HepG2 (cell line): Measurements from ENCODE around the gene NRN1L. TPM values are rescaled to one million over a fixed set of nuclear protein-coding genes. Genes with fewer than 3 reads are reported as not detected.

Experiments used
- ATAC-seq: fragments of 200-7000 bp; cut with Tn5 transposase; 3 replicates; pipeline ENCODE4 v1.9.1; 2020; ENCODE audit warnings: mild to moderate bottlenecking, moderate library complexity
- BruUV-seq: library from RNA; stranded (reverse); fragments of 400-500 nt; replicated peaks from 2 replicates; lab custom pipeline; 2021; lab: Mats Ljungman, UMichigan
- CTCF ChIA-PET: fragments of 300-600 bp; formaldehyde crosslinking; extraction: SDS; loops from one replicate; lab custom pipeline; 2021; ENCODE audit warnings: low total read pairs, inconsistent platforms, low intra/inter-chr PET ratio; lab: Yijun Ruan, JAX
- POLR2A ChIA-PET: fragments of 350-600 bp; sonication (Branson Sonifier 250); formaldehyde crosslinking; loops from one replicate; lab custom pipeline; 2020; ENCODE audit warnings: antibody characterized with exemption, inconsistent platforms; lab: Yijun Ruan, JAX
- DNase-seq: peaks from one replicate; pipeline ENCODE4 v3.0.0-alpha.2; 2015; ENCODE audit warnings: low spot score
- FAIRE-seq: peaks from 3 replicates; lab custom pipeline; 2011; peaks lifted over from hg19 to GRCh38; lab: Jason Lieb, UNC
- H2AFZ ChIP-seq: one replicate; pipeline ENCODE4 v1.6.1; 2011; ENCODE audit warnings: low read length, inconsistent platforms
- H3K27ac ChIP-seq: fragments of 300-600 bp; 3 replicates; pipeline ENCODE4 v1.8.0; 2011; ENCODE audit warnings: mixed run types, mild to moderate bottlenecking, mixed read lengths, low read length, inconsistent platforms; ENCODE audit not compliant: insufficient read depth; ENCODE audit errors: extremely low read length
- H3K27me3 ChIP-seq, 2 experiments: fragments of 200-600 bp in 1 of 2; 2 replicates in 1 of 2; 3 replicates in 1 of 2; pipeline versions ENCODE4 v1.6.0 to v1.8.0; 2011; ENCODE audit warnings: low read length in 2 of 2, mild to moderate bottlenecking in 2 of 2, moderate library complexity in 2 of 2, inconsistent platforms in 1 of 2; ENCODE audit not compliant: insufficient read depth in 2 of 2, control insufficient read depth in 1 of 2
- H3K36me3 ChIP-seq, 2 experiments: fragments of 200-600 bp in 1 of 2; replicated peaks in 1 of 2; 2 replicates in 1 of 2; 3 replicates in 1 of 2; pipeline versions ENCODE4 v1.5.1 to v1.8.0; 2011; ENCODE audit warnings: low read length in 2 of 2, inconsistent platforms in 1 of 2; ENCODE audit not compliant: insufficient read depth in 2 of 2, control insufficient read depth in 1 of 2
- H3K4me1 ChIP-seq: 2 replicates; pipeline ENCODE4 v1.5.1; 2012; ENCODE audit warnings: low read length, inconsistent platforms; ENCODE audit not compliant: insufficient read depth
- H3K4me2 ChIP-seq: 2 replicates; pipeline ENCODE4 v1.6.0; 2011; ENCODE audit warnings: low read depth, low read length, inconsistent platforms
- H3K4me3 ChIP-seq, 3 experiments: fragments of 200-600 bp in 1 of 3; sonication (generic), shearing (Covaris generic) in 1 of 3; replicated peaks in 1 of 3; 2 replicates each; pipeline ENCODE4 v1.5.1; 2011 to 2016; ENCODE audit warnings: low read length in 3 of 3, inconsistent platforms in 2 of 3, low read depth in 2 of 3, mild to moderate bottlenecking in 2 of 3, control low read depth in 1 of 3, mixed read lengths in 1 of 3; ENCODE audit not compliant: insufficient read depth in 1 of 3
- H3K79me2 ChIP-seq: one replicate; pipeline ENCODE4 v1.6.1; 2011; ENCODE audit warnings: low read length, inconsistent platforms; ENCODE audit not compliant: insufficient read depth
- H3K9ac ChIP-seq: 2 replicates; pipeline ENCODE4 v1.6.0; 2011; ENCODE audit warnings: mild to moderate bottlenecking, low read depth, low read length, inconsistent platforms; ENCODE audit not compliant: insufficient read depth
- H3K9me3 ChIP-seq: 2 replicates; pipeline ENCODE4 v1.5.1; 2012; ENCODE audit warnings: mild to moderate bottlenecking, low read length
- H4K20me1 ChIP-seq: 2 replicates; pipeline ENCODE4 v1.6.0; 2011; ENCODE audit warnings: inconsistent platforms, mild to moderate bottlenecking, low read length, moderate library complexity; ENCODE audit not compliant: insufficient read depth
- NR0B2 ChIP-seq: sonication (generic); formaldehyde crosslinking; IDR thresholded peaks from 2 replicates; pipeline ENCODE4 v1.4.0; 2020; ENCODE audit warnings: mild to moderate bottlenecking, missing genetic modification reagents
- THRA ChIP-seq: sonication (generic); formaldehyde crosslinking; IDR thresholded peaks from 2 replicates; pipeline ENCODE4 v1.4.0; 2020; ENCODE audit warnings: missing genetic modification reagents, borderline replicate concordance
- ZBTB3 ChIP-seq: sonication (generic); formaldehyde crosslinking; IDR thresholded peaks from 2 replicates; pipeline ENCODE4 v1.4.0; 2020; ENCODE audit warnings: low read depth, mild to moderate bottlenecking, moderate library complexity, missing genetic modification reagents, borderline replicate concordance
- ZBTB38 ChIP-seq: sonication (generic); formaldehyde crosslinking; IDR thresholded peaks from 2 replicates; pipeline ENCODE4 v1.5.1; 2020; ENCODE audit warnings: mild to moderate bottlenecking, missing genetic modification reagents
- ZNF207 ChIP-seq: fragments of 450-650 bp; IDR thresholded peaks from 2 replicates; pipeline ENCODE4 v1.6.1; 2016; ENCODE audit warnings: antibody characterized with exemption, borderline replicate concordance
- ZNF460 ChIP-seq: sonication (generic); formaldehyde crosslinking; IDR thresholded peaks from 2 replicates; pipeline ENCODE4 v1.5.1; 2020; ENCODE audit warnings: missing genetic modification reagents, mild to moderate bottlenecking, borderline replicate concordance
- ZNF878 ChIP-seq: sonication (generic); formaldehyde crosslinking; IDR thresholded peaks from 2 replicates; pipeline ENCODE4 v1.8.1; 2023; ENCODE audit warnings: mild to moderate bottlenecking, missing genetic modification reagents, moderate library complexity
- WGBS: methylation state at CpG from one replicate; pipeline ENCODE4 v1.1.6; 2017; ENCODE audit warnings: low lambda C conversion rate; 5-methylcytosine and 5-hydroxymethylcytosine counted together
- in situ Hi-C: cut with HindIII; loops from 2 replicates; pipeline ENCODE4 v1.10.0; 2017; ENCODE audit warnings: low pct_unique_long_range_greater_than_20kb; ENCODE audit not compliant: extremely low pct_ligation_motif_present
- intact Hi-C: fragments of 100-400 bp; cut with micrococcal nuclease; formaldehyde crosslinking; loops from one replicate; pipeline ENCODE4 v1.10.0; 2022; ENCODE audit not compliant: unreplicated experiment
- polyA plus RNA-seq, 8 experiments: library from polyadenylated mRNA; depleted of rRNA in 3 of 8; stranded (reverse) in 7 of 8; unstranded in 1 of 8; fragments of >200 nt; fragmentation: Illumina TruSeq in 4 of 8; extraction: Trizol in 4 of 8; gene quantifications; 2 replicates each; pipeline versions ENCODE4 v1.2.1 to v1.2.3, GENCODE V29; 2011 to 2016; ENCODE audit warnings: low read depth in 4 of 8, missing spikeins in 1 of 8, mixed read lengths in 1 of 8; ENCODE audit not compliant: insufficient read depth in 1 of 8
- total RNA-seq, 5 experiments: library from RNA; depleted of rRNA; stranded (reverse); fragments of >200 nt; fragmentation: Illumina TruSeq; extraction: Trizol; gene quantifications; 2 replicates each; pipeline ENCODE4 v1.2.3, GENCODE V29; 2016; ENCODE audit warnings: low read depth in 1 of 5
- TF ChIP-seq, protein P1 (sequence below): fragments of 450-650 bp; IDR thresholded peaks from 2 replicates; pipeline ENCODE4 v1.6.1; 2017; ENCODE audit warnings: mild to moderate bottlenecking

NRN1L gene
- total and polyA plus RNA-seq, 2 of the 13 experiments (the other 11 are each of a cell fraction or from before 2014, with no cell fraction given): 0.53 to 1.2 TPM

- TF ChIP-seq THRA (CRISPR knock-in tag): no peak
- no peak for TF ChIP-seq ZNF207
- TF ChIP-seq, protein P1, sequence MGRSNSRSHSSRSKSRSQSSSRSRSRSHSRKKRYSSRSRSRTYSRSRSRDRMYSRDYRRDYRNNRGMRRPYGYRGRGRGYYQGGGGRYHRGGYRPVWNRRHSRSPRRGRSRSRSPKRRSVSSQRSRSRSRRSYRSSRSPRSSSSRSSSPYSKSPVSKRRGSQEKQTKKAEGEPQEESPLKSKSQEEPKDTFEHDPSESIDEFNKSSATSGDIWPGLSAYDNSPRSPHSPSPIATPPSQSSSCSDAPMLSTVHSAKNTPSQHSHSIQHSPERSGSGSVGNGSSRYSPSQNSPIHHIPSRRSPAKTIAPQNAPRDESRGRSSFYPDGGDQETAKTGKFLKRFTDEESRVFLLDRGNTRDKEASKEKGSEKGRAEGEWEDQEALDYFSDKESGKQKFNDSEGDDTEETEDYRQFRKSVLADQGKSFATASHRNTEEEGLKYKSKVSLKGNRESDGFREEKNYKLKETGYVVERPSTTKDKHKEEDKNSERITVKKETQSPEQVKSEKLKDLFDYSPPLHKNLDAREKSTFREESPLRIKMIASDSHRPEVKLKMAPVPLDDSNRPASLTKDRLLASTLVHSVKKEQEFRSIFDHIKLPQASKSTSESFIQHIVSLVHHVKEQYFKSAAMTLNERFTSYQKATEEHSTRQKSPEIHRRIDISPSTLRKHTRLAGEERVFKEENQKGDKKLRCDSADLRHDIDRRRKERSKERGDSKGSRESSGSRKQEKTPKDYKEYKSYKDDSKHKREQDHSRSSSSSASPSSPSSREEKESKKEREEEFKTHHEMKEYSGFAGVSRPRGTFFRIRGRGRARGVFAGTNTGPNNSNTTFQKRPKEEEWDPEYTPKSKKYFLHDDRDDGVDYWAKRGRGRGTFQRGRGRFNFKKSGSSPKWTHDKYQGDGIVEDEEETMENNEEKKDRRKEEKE: no peak
- TF ChIP-seq ZNF878 (CRISPR knock-in tag): 0 out of 2 replicates have a peak, but pooled peaks have one; percentile 23
- no peak for TF ChIP-seq NR0B2
- TF ChIP-seq ZNF460 (CRISPR knock-in tag): 0 out of 2 replicates have a peak, but pooled peaks have one; percentile 13
Measured at GRCh38 chr16:67853670-67854069, 31.0 kb upstream of the NRN1L start (continued).

DNA sequence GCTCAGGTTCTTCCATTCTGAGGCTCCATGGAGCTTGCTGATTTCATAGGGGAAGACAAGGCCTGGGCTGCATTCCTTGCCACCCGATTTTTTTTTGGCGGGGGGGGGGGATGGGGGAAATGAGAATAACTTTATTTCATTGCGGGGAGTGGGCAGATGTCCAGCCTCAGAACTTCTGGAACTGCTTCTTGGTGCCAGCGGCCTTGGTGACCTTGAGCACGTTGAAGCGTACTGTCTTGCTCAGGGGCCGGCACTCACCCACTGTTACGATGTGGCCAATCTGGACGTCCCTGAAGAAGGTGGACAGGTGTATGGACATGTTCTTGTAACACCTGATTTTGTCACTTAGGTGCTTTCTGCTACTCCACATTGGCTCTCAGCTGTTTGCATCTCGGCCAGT lies 28.9 kb upstream of the NRN1L start:
- no peaks in the 10 kb centered on the region for H3K27me3 ChIP-seq
- H2AFZ ChIP-seq: no peak overlapping the region
- ATAC-seq (no peak), FAIRE-seq (no peak)
- no TSS peak for BruUV-seq
- no peak overlapping the region; the same call in 1 of the 2 replicates for H3K9ac ChIP-seq
- peaks cover 61% of the 10 kb centered on the region for H4K20me1 ChIP-seq
- ChIA-PET POLR2A (interaction anchor here (0.6 to 3.3 kb wide), 3 partner anchors 9 to 235 kb away, joined by 3 to 15 read pairs (median 7); partner anchors contain the start of gene NUTF2), CTCF (no interaction called here)
- no peak overlapping the region for H3K4me2 ChIP-seq
- peaks cover 90% of the 10 kb centered on the region for H3K79me2 ChIP-seq
- in situ Hi-C loops: no loop called here
- TF ChIP-seq ZBTB38 (CRISPR knock-in tag): 0 out of 2 replicates have a peak, but pooled peaks have one; percentile 32
- TF ChIP-seq ZBTB3 (CRISPR knock-in tag): no peak
- TF ChIP-seq, all 625 proteins: peak for 1
- Histone ChIP-seq H3K9me3 (no peaks in the 10 kb centered on the region), H3K36me3 (peaks cover 4 to 20% of the 10 kb centered on the region in 2 experiments; a peak in 4 of 5 replicates), H3K27ac (peak overlapping the region; percentile 20), H3K4me1 (peaks cover 64% of the 10 kb centered on the region), H3K4me3 (no peak overlapping the region)
- no peak for DNase-seq
- WGBS: 87% methylated on average over 10 of the region's 10 CpGs
- intact Hi-C loops: no loop called here
